Stimulated activated naive CD8-positive, alpha-beta T cell treated with anti-CD3 and anti-CD28 coated beads, Interleukin-15, Interleukin-2, amounts not matched to agents 100 U/mL and 50 U/mL, for 24 hours (primary cell): ENCODE data around the gene FRMD4A.

Source experiments
- ATAC-seq: fragments of 150-1000 bp; cut with Tn5 transposase; one replicate; pipeline ENCODE4 v1.10.0; 2021
- DNase-seq: peaks from one replicate; pipeline ENCODE4 v3.0.0; 2021

The FRMD4A gene

DNA sequence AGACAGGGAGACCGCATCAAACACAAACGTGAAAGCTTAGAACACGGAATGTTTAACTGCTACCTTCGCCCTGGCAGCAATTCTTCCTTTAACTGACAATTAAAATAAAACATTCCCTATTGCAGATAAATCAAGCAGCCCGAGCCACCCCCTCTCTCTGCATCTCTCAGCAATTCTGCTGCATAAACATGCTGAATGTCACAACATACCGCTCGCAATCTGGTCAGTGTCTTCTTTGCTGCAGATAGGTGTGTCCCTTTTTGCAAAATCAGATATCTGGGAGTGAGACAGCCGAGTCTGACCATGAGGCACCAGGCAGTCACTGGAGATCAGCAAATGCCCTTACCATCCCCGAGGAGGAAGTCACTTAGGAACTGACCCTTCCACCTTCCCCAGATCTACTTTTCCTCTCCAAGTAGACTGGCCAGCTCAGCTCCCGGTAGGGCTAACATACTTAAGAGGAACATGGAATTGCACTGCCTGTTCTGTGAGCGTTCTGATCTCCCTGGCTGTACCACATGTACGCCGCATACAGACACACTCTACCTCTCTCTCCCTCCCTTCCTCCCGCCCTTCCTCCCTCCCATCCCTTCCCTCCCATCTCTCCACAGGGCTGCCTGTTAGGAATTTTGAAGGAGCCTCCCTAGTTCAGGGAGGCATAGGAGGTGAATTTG is at the start of gene FRMD4A:
TSS of gene FRMD4A (minus strand) at position 537 of the 674 bp plus-strand sequence.
- DNase-seq (no peak), ATAC-seq (no peak)

DNA sequence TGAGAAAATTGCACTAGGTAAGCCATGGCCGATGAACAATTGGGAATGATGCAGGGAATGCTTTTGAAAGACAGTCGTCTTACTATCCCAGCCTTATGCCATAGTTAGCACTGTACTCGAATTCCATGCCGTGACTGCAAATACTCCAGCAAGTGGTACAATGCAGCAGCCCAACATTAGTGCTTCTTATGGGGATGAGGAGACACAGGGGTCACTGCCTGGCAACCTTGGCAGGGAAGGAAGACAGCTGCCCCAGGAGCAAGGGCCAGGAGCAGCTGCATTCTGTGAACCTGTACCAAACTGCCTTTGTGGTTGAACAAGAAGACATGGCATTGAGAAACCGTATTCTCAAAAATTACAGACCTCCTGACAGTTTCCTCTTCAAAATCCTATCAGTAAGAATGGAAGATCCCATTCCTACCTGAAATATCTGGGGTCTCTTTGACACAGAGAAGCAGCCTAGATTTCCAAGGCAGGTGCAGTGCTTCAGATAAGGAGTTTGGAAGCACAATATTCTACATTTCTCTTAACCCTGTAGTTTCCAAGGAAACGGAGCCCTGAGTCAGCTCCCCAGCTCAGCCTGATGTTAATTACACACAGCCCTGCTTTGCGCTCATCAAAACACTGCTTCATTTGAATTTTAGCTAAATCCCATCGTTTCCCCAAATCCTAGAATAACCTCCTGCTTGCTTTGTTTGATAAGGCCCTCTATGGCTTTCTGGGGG is 49.0 kb upstream of the FRMD4A start:
- DNase-seq = no peak
- ATAC-seq = no peak

- ATAC-seq = no peak
Measured at GRCh38 chr10:14378387-14378960, 47.8 kb upstream of the FRMD4A start.

DNA sequence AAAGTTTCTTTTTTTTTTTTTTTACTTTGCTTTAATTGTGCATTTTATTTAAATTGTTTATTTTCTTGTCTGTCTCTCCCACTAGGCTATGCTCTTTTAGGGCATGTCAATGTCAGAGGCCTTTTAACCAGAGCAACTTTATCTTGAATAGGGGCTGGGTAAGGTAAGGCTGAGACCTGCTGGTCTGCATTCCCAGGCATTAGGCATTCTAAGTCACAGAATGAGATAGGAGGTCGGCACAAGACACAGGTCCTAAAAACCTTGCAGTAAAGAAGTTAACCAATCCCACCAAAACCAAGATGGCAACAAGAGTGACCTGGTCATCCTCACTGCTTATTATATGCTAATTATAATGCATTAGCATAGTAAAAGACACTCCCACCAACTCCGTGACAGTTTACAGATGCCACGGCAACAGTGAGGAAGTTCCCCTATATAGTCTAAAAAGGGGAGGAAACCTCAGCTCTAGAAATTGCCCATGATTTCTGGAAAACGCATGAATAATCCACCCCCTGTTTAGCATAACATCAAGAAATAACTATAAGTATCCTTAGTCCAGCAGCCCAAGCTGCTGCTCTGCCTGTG is 47.0 kb upstream of the FRMD4A start:
- no peak for ATAC-seq
- DNase-seq = no peak

More at GRCh38 chr10:14378387-14378960, 47.8 kb upstream of the FRMD4A start:
- no peak for DNase-seq

- DNase-seq = no peak
- ATAC-seq = no peak
Measured at GRCh38 chr10:14374745-14375445, 44.2 kb upstream of the FRMD4A start.

- DNase-seq = no peak
- no peak for ATAC-seq
Measured at GRCh38 chr10:14372606-14373005, 41.9 kb upstream of the FRMD4A start.

DNA sequence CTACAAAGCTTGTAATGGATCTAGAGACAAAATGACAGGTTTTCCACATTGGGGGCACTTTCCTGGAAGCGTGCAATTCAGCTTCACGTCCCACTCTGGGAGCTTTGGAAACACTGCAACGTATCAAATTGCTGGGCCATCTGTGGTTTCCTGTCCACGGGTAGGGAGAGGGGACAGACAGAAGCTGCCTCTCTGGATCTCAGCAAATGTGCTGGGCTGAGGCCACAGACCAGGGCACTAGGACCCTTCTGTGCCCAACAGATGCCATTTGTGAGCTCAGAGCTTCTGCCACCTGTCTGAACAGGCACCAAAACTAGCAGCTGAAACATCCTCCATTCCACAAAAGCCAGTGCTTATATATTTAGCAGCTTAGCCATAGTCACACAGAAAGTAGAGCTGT is 40.9 kb upstream of the FRMD4A start:
- ATAC-seq (no peak), DNase-seq (no peak)

DNA sequence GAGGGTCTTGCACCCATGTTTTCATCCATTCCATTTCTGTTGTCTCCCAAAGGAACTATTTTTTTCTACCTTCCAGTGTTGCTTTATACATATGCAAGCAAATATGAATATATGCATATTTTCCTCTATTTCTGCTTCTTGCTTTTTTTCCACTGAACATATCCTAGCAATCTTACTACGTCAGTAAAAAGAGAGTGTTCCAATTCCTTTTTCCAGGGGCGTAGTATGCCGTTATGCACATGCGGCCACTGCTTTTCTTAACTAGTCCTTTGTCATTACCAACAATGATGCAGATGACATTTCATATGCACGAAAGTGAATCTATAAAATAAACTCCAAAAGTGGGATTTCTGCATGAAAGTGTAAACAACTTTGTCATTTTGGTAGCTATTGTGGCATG is 40.2 kb upstream of the FRMD4A start:
- DNase-seq = no peak
- no peak for ATAC-seq

DNA sequence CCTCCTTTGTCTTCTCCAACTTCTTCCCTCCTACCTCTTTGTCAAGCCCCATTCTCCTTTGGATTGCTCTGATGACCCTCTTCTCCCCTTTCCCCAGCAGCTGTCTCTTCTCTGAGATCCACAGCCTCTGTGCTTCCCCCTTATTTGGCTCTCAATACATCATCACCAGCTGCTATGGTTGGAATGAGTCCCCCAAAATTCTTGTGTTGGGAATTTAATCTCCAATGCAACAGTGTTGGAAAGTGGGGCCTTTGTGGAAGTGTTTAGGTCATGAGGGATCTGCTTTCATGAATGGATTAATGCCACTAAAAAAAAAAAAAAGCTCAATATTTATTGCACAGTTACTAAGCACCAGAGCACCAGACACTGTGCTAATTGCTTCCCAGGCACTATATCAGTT is 39.2 kb upstream of the FRMD4A start:
- ATAC-seq = no peak
- no peak for DNase-seq

DNA sequence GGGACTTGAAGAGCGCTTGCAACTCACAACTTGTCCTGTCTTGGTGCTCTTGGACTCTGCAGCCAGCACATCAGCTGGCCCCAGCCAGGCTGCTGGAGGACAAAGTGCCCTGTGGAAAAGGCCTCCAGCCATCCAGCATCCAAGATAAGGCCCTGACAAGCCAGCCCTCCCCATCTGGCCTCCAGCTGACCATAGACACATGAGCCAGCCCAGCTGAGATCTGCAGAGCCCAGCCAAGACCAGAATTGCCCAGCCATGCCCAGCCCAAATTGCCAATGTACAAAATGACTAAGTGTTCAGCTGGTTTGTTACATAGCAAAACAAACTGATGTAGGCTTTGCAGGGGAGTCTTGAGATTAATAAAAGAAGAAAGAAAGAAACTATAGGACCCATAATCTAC is 36.0 kb upstream of the FRMD4A start:
- ATAC-seq = no peak
- no peak for DNase-seq

DNA sequence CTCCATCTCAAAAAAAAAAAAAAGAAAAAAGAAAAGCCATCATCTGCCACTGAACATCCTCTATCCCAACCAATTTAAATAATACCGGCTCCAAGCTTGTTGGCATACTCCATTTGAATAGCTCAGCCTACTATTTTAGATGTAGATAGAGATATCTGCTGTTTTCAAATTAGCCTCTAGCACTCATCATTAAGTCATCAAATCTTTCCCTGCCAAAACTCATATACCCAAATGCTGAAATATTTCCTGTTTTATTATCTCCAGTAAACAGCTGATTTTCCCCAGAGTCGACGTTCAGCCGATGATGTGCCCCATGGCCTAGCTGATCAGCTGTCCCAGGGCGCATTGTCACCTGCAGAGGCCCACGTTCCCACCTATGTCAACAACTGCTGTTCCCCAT is 34.5 kb upstream of the FRMD4A start:
- ATAC-seq = no peak
- DNase-seq = no peak

DNA sequence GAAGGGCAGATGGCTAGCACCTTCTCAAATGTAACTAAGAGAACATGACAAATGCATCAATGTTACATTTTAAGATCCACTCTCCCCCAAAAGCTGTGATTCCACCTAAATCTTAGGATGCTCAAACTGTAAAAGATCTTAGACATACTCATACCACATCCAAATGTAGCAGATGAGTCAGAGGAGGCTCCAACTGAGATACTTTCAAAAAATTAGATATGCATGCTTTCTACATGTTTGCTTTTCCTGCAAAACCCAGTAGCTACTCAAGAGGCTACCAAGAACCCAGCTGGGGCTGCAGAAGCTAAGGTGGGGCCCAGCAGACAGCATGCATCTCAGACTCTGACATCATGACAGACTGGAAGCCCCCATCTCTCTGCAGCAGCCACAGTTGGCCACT is 31.4 kb upstream of the FRMD4A start:
- DNase-seq (no peak), ATAC-seq (no peak)

- DNase-seq (no peak), ATAC-seq (no peak)
Measured at GRCh38 chr10:14360961-14361360, 30.2 kb upstream of the FRMD4A start.

- no peak for DNase-seq
Measured at GRCh38 chr10:14360515-14360914, 29.8 kb upstream of the FRMD4A start.

DNA sequence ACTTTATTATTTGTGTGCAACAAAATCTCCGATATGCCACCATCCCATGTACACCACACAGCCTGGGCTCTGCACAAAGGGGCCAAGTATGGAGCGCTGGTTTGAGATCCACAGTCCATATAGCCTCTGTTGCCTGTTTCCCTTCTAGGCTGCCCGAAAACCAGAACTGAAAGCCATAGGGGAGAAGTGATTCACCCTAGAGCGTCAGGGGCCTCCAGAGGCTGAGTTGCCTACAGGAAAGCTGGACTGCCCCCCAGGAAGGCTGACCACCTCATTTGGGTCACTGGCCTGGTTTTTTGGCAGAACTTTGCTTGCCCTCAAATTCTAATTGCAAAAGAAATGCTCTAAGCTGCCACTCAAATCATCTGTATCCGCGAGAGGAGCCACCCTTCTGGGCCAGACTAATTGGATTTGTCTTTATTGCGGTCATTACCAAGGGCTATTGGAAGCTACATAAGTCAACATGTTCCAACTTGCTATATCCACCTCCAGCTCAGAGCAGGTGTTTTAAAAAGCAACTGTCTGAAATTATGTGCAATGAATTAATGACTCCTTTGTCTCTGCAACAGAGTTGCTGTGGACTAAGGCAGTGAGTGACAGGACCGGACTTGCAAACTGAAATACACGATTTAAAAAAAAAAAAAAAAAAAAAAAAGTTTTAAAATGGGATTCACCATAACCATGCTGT is 28.3 kb upstream of the FRMD4A start:
- DNase-seq (no peak), ATAC-seq (no peak)

More at GRCh38 chr10:14360515-14360914, 29.8 kb upstream of the FRMD4A start:
- no peak for ATAC-seq

DNA sequence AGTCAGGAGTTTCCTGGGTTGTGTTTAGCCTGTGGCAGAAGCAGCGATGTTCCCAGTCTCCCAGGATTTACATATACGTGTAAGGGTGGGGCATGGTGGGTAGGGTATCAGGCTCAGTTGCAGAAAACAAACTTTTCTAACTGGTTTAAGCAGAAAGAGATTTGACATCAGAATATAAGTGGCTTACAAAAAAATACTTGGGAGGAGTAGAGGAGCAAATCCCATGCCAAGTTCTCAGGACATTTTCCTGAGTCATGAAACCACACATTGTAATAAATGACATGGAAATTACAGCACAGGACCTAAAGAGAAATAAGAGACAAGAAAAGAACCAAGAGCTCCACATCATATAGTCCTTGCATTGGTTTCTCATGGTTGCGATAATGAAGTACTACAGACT is 26.2 kb upstream of the FRMD4A start:
- DNase-seq (no peak), ATAC-seq (no peak)

GRCh38 chr10:14355750-14356149 is 25.0 kb upstream of the FRMD4A start:
- ATAC-seq (no peak), DNase-seq (no peak)

DNA sequence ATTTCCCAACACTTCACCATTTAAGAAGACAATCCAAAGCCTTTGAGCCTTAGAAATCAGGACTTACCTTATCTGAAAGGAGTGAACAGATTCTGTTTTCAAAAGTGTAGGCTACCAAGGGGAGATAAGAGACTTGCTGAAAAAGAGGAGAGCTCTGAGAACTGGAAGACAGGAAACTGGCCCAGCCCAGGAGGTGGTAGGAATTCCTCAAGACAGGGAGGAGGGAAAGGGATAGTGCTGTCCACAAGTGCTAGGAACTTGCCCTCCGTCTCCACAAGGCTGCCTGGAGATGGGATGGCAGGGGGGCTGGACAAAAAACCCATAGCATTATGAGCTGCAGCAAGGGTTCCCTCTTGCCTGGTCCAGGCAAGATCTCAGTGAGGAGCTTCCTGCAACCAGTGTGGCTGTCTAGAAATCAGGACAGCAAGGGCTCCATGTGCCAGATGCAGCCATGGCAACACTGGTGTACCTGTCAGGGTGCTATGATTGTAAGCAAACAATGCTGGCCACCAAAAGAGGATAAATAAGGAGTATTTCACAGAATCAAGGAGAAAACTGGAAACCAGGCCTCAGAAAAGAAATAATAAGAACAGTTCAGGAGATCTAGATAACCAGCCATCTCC is 22.7 kb upstream of the FRMD4A start:
- ATAC-seq = no peak
- no peak for DNase-seq

GRCh38 chr10:14350006-14350405 is 19.3 kb upstream of the FRMD4A start:
- no peak for DNase-seq
- ATAC-seq = no peak

- ATAC-seq (no peak), DNase-seq (no peak)
Measured at GRCh38 chr10:14349081-14349480, 18.4 kb upstream of the FRMD4A start.

DNA sequence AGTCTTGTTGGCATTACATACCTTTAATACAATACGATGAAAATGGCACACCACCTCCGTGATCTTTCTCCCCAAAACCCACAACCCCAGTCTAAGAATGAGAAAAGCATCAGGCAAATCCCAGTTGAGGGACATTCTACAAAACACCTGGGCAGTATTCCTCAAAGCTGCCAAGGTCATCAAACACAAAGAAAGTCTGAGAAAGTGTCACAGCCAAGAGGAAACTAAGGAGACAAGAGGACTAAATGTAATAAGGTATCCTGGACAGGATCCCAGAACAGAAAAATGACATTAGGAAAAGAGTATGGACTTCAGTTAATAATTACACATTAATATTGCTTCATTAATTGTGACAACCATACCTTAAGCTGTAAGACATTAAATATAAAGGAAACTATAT is 14.5 kb upstream of the FRMD4A start:
- no peak for DNase-seq
- ATAC-seq = no peak
